ENCODE results near the gene GHITM. TPM values are rescaled to one million over a fixed set of nuclear protein-coding genes. Genes with fewer than 3 reads are reported as not detected.

Gene GHITM
- total and polyA plus RNA-seq, 2 of the 13 experiments (the other 11 are each of a cell fraction or from before 2014, with no cell fraction given) = 163 to 212 TPM

DNA sequence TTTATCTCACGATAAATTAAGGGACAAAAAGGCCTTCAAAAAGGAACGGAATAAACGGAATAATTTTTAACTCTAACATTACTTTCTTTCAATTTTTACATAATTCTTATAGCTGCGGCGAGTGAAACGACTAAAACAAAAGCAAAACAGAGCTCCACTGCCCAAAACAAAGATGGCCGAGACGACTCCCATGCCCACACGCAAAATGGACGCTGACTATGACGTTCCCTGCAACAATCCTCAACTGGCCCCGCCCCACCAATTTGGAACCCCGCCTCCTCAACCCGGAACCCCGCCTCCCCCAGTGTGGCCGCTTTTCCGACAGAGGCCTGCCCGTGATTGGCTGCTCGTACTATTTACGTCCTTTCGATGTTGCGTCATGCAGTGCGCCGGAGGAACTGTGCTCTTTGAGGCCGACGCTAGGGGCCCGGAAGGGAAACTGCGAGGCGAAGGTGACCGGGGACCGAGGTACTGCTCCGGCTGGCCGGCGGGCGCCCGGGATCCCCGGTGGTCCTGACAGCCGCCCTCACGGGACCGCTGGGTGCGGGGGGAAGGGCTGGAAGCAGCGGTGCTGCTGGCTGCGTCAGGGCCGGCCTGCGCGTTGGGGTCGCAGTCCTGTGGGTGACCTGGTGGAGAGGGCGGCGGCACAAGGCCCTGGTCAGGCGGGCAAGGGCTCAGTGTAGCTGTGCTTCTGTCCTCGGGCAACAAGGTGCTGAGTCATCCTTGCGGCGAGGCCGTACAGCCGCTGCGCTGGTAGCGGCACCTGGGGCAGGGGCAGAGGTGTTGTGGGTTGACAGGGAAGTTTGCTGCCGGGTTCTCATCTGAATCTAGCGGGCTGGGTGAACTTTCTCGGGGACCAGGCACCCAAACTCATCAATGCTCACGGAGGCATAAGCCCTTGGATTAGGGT, at the start of gene GHITM (continued):
- 0 out of 2 replicates have a peak, but pooled peaks have one; percentile 48 for TF ChIP-seq SALL2 (CRISPR knock-in tag; IDR thresholded peaks at IDR 0.05)
- TF ChIP-seq ASH2L (IDR thresholded peaks at IDR 0.05; ENCODE audit: insufficient read length, low read depth, low read length) = peak; percentile 99
- TF ChIP-seq, protein P1, sequence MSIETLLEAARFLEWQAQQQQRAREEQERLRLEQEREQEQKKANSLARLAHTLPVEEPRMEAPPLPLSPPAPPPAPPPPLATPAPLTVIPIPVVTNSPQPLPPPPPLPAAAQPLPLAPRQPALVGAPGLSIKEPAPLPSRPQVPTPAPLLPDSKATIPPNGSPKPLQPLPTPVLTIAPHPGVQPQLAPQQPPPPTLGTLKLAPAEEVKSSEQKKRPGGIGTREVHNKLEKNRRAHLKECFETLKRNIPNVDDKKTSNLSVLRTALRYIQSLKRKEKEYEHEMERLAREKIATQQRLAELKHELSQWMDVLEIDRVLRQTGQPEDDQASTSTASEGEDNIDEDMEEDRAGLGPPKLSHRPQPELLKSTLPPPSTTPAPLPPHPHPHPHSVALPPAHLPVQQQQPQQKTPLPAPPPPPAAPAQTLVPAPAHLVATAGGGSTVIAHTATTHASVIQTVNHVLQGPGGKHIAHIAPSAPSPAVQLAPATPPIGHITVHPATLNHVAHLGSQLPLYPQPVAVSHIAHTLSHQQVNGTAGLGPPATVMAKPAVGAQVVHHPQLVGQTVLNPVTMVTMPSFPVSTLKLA (IDR thresholded peaks at IDR 0.05) = no peak
- no peak for TF ChIP-seq ZFP62 (CRISPR knock-in tag; IDR thresholded peaks at IDR 0.05)
- peak; percentile 32; the same call in 1 of the 2 replicates for TF ChIP-seq ZNF776 (CRISPR knock-in tag; IDR thresholded peaks at IDR 0.05)
- TF ChIP-seq, protein P2, sequence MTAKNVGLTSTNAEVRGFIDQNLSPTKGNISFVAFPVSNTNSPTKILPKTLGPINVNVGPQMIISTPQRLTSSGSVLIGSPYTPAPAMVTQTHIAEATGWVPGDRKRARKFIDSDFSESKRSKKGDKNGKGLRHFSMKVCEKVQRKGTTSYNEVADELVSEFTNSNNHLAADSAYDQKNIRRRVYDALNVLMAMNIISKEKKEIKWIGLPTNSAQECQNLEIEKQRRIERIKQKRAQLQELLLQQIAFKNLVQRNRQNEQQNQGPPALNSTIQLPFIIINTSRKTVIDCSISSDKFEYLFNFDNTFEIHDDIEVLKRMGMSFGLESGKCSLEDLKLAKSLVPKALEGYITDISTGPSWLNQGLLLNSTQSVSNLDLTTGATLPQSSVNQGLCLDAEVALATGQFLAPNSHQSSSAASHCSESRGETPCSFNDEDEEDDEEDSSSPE (CRISPR knock-in tag; IDR thresholded peaks at IDR 0.05) = no peak; the same call in 1 of the 2 replicates
- no peak; the same call in 1 of the 2 replicates for TF ChIP-seq GMEB2 (CRISPR knock-in tag; IDR thresholded peaks at IDR 0.05; ENCODE audit: low read depth)
- TF ChIP-seq SMARCE1 (IDR thresholded peaks at IDR 0.05; ENCODE audit: borderline replicate concordance) = no peak
- TF ChIP-seq, protein P3, sequence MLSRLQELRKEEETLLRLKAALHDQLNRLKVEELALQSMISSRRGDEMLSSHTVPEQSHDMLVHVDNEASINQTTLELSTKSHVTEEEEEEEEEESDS (CRISPR knock-in tag; IDR thresholded peaks at IDR 0.05; ENCODE audit: borderline replicate concordance) = no peak
- no peak for TF ChIP-seq HDAC6 (IDR thresholded peaks at IDR 0.05; ENCODE audit: low read depth, low read length)
- TF ChIP-seq, protein P4, sequence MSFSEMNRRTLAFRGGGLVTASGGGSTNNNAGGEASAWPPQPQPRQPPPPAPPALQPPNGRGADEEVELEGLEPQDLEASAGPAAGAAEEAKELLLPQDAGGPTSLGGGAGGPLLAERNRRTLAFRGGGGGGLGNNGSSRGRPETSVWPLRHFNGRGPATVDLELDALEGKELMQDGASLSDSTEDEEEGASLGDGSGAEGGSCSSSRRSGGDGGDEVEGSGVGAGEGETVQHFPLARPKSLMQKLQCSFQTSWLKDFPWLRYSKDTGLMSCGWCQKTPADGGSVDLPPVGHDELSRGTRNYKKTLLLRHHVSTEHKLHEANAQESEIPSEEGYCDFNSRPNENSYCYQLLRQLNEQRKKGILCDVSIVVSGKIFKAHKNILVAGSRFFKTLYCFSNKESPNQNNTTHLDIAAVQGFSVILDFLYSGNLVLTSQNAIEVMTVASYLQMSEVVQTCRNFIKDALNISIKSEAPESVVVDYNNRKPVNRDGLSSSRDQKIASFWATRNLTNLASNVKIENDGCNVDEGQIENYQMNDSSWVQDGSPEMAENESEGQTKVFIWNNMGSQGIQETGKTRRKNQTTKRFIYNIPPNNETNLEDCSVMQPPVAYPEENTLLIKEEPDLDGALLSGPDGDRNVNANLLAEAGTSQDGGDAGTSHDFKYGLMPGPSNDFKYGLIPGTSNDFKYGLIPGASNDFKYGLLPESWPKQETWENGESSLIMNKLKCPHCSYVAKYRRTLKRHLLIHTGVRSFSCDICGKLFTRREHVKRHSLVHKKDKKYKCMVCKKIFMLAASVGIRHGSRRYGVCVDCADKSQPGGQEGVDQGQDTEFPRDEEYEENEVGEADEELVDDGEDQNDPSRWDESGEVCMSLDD (CRISPR knock-in tag; IDR thresholded peaks at IDR 0.05; ENCODE audit: borderline replicate concordance) = 0 out of 2 replicates have a peak, but pooled peaks have one; percentile 55
- peak; percentile 21; the same call in 1 of the 2 replicates for TF ChIP-seq HOXD1 (CRISPR knock-in tag; IDR thresholded peaks at IDR 0.05)
- 0 out of 2 replicates have a peak, but pooled peaks have one; percentile 45 for TF ChIP-seq KLF12 (CRISPR knock-in tag; IDR thresholded peaks at IDR 0.05; ENCODE audit: borderline replicate concordance)
- peak; percentile 98 for TF ChIP-seq GATAD1 (CRISPR knock-in tag; IDR thresholded peaks at IDR 0.05)
- TF ChIP-seq MATR3 (CRISPR knock-in tag; IDR thresholded peaks at IDR 0.05) = no peak
- TF ChIP-seq ZNF44 (CRISPR knock-in tag; IDR thresholded peaks at IDR 0.05) = peak; percentile 92
- no peak for TF ChIP-seq PBX3 (CRISPR knock-in tag; IDR thresholded peaks at IDR 0.05; ENCODE audit: borderline replicate concordance)
- TF ChIP-seq PRMT3 (CRISPR knock-in tag; IDR thresholded peaks at IDR 0.05; ENCODE audit: borderline replicate concordance, low read depth) = no peak

All from HepG2 (cell line).